HG03159 (cell line): ENCODE measurements around the gene ROPN1.

ENCODE experiments used
- ATAC-seq: cut with Tn5 transposase; IDR thresholded peaks from one replicate; pipeline ENCODE4 v1.9.1; 2021; ENCODE audit warnings: mild to moderate bottlenecking, moderate library complexity; ENCODE audit not compliant: unreplicated experiment

The ROPN1 gene

GRCh38 chr3:123951522-123952447 lies 40.1 kb downstream of the ROPN1 start:
- ATAC-seq = no peak

- no peak for ATAC-seq
Measured at GRCh38 chr3:123949641-123950040, 42.3 kb downstream of the ROPN1 start.

GRCh38 chr3:123948449-123948848 lies 43.5 kb downstream of the ROPN1 start:
- no peak for ATAC-seq

- ATAC-seq = no peak
Measured at GRCh38 chr3:123947482-123947881, 44.4 kb downstream of the ROPN1 start.

GRCh38 chr3:123941542-123941941 lies 50.4 kb downstream of the ROPN1 start:
- ATAC-seq = no peak

GRCh38 chr3:123941121-123941520 lies 50.8 kb downstream of the ROPN1 start:
- no peak for ATAC-seq

- ATAC-seq = no peak
Measured at GRCh38 chr3:123939706-123940105, 52.2 kb downstream of the ROPN1 start.

- ATAC-seq = no peak
Measured at GRCh38 chr3:123936400-123936799, 55.5 kb downstream of the ROPN1 start.

GRCh38 chr3:123935830-123936229 lies 56.1 kb downstream of the ROPN1 start:
- ATAC-seq = no peak

GRCh38 chr3:123934250-123934649 lies 57.7 kb downstream of the ROPN1 start:
- no peak for ATAC-seq

GRCh38 chr3:123930445-123930844 lies 61.5 kb downstream of the ROPN1 start:
- ATAC-seq = no peak

GRCh38 chr3:123929325-123929724 lies 62.6 kb downstream of the ROPN1 start:
- no peak for ATAC-seq

- no peak for ATAC-seq
Measured at GRCh38 chr3:123926396-123926795, 65.5 kb downstream of the ROPN1 start.

GRCh38 chr3:123920868-123921267 lies 71.1 kb downstream of the ROPN1 start:
- no peak for ATAC-seq

- ATAC-seq = no peak
Measured at GRCh38 chr3:123920383-123920782, 71.5 kb downstream of the ROPN1 start.

- ATAC-seq = no peak
Measured at GRCh38 chr3:123919353-123919752, 72.6 kb downstream of the ROPN1 start.
